H1 (cell line): ENCODE measurements around the gene ELMO2.

Experiments
- ATF3 ChIP-seq: IDR thresholded peaks from 2 replicates; pipeline ENCODE4 v1.6.1; 2011; ENCODE audit warnings: low read depth, mild to moderate bottlenecking, low read length; ENCODE audit not compliant: insufficient read depth
- CTCF ChIP-seq, 3 experiments: IDR thresholded peaks; 1 replicate in 2 of 3; 2 replicates in 1 of 3; pipeline versions ENCODE4 v1.5.1 to v1.6.1; 2011; ENCODE audit warnings: low read length in 3 of 3, mild to moderate bottlenecking in 3 of 3, inconsistent platforms in 2 of 3, low read depth in 1 of 3, moderate library complexity in 1 of 3; ENCODE audit not compliant: insufficient read depth in 1 of 3; ENCODE audit errors: control extremely low read depth in 1 of 3
- EGR1 ChIP-seq: IDR thresholded peaks from 2 replicates; pipeline ENCODE4 v1.6.1; 2011; ENCODE audit warnings: low read depth, low read length, borderline replicate concordance
- EZH2 ChIP-seq: fragments of 200-600 bp; sonication (generic); IDR thresholded peaks from 2 replicates; pipeline ENCODE4 v1.7.1; 2012; ENCODE audit warnings: low read depth, mild to moderate bottlenecking, moderate library complexity, low read length, inconsistent platforms; ENCODE audit not compliant: severe bottlenecking
- KDM5A ChIP-seq: fragments of 200-600 bp; IDR thresholded peaks from 2 replicates; pipeline ENCODE4 v1.7.1; 2012; ENCODE audit warnings: mild to moderate bottlenecking, low read length, inconsistent platforms, mixed read lengths
- POLR2A ChIP-seq, 2 experiments: IDR thresholded peaks; 1 replicate in 1 of 2; 2 replicates in 1 of 2; pipeline ENCODE4 v1.6.1; 2011; ENCODE audit warnings: low read depth in 2 of 2, low read length in 2 of 2, mild to moderate bottlenecking in 2 of 2; ENCODE audit errors: control extremely low read depth in 1 of 2
- POLR2AphosphoS5 ChIP-seq: IDR thresholded peaks from 2 replicates; pipeline ENCODE4 v1.6.1; 2011; ENCODE audit warnings: low read depth, low read length
- SIRT6 ChIP-seq: IDR thresholded peaks from one replicate; pipeline ENCODE4 v1.7.1; 2012; ENCODE audit warnings: low read length, inconsistent platforms
- SIX5 ChIP-seq: IDR thresholded peaks from 2 replicates; pipeline ENCODE4 v1.6.1; 2011; ENCODE audit warnings: mild to moderate bottlenecking, low read depth, low read length
- SRF ChIP-seq: IDR thresholded peaks from 2 replicates; pipeline ENCODE4 v1.6.1; 2011; ENCODE audit warnings: mild to moderate bottlenecking, low read depth, low read length, moderate library complexity
- YY1 ChIP-seq: IDR thresholded peaks from 2 replicates; pipeline ENCODE4 v1.6.1; 2011; ENCODE audit warnings: low read depth, mild to moderate bottlenecking, low read length

- no peak for TF ChIP-seq CTCF (IDR thresholded peaks at IDR 0.05; ENCODE audit: control extremely low read depth in 1 of 3, insufficient read depth in 1 of 3, low read depth in 1 of 3, low read length in 3 of 3)
- TF ChIP-seq POLR2A (IDR thresholded peaks at IDR 0.05; ENCODE audit: control extremely low read depth in 1 of 2, low read depth in 2 of 2, low read length in 2 of 2) = no peak
- no peak for TF ChIP-seq POLR2AphosphoS5
- no peak for TF ChIP-seq YY1
- TF ChIP-seq ATF3 = no peak
- TF ChIP-seq SIRT6 = no peak
- TF ChIP-seq SRF = no peak
- no peak for TF ChIP-seq SIX5
- no peak for TF ChIP-seq KDM5A
- TF ChIP-seq EZH2 = no peak
- no peak for TF ChIP-seq EGR1
These were observed 78.9 kb downstream of the ELMO2 start for GRCh38 chr20:46327557-46327956.
